ENCODE data around the gene GARRE1.

DNA sequence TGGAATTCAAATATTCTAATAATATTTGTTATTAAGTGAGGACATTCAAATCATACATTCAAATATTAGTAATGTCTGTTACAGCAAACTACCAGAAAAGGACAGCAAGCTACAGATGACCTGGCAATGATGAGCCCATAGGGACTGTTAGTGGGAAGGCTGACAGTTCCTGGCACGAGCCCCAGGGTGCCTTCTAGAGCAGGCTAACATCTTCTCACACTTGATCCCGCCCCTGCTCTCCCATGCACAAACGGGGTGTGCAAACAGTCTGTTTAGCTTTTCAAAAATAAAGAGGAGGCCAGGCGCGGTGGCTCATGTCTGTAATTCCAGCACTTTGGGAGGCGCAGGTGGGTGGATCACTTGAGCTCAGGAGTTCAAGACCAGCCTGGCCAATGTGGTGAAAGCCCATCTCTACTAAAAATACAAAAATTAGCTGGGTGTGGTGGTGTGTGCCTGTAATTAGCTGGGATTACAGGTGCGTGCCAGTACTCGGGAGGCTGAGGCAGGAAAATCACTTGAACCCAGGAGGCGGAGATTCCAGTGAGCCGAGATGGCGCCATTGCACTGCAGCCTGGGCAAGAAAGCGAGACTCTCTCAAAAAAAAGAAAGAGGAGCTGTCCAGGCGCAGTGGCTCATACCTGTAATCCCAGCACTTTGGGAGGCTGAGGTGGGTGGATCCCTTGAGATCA is 9.6 kb upstream of the GARRE1 start:
- TF ChIP-seq, protein P1, sequence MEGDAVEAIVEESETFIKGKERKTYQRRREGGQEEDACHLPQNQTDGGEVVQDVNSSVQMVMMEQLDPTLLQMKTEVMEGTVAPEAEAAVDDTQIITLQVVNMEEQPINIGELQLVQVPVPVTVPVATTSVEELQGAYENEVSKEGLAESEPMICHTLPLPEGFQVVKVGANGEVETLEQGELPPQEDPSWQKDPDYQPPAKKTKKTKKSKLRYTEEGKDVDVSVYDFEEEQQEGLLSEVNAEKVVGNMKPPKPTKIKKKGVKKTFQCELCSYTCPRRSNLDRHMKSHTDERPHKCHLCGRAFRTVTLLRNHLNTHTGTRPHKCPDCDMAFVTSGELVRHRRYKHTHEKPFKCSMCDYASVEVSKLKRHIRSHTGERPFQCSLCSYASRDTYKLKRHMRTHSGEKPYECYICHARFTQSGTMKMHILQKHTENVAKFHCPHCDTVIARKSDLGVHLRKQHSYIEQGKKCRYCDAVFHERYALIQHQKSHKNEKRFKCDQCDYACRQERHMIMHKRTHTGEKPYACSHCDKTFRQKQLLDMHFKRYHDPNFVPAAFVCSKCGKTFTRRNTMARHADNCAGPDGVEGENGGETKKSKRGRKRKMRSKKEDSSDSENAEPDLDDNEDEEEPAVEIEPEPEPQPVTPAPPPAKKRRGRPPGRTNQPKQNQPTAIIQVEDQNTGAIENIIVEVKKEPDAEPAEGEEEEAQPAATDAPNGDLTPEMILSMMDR (IDR thresholded peaks at IDR 0.05; ENCODE audit: borderline replicate concordance, extremely low read depth, low read length, poor library complexity, severe bottlenecking), result no peak
- no peak for TF ChIP-seq EZH2 (IDR thresholded peaks at IDR 0.05; ENCODE audit: borderline replicate concordance, low read depth, low read length, severe bottlenecking)
